ENCODE measurements around the gene SRGAP2C.
"Not testable (repeated sequence)": the region's sequence is repeated elsewhere in the genome, so short reads cannot be mapped to it uniquely, and the experiment has no call there.

Gene SRGAP2C

DNA sequence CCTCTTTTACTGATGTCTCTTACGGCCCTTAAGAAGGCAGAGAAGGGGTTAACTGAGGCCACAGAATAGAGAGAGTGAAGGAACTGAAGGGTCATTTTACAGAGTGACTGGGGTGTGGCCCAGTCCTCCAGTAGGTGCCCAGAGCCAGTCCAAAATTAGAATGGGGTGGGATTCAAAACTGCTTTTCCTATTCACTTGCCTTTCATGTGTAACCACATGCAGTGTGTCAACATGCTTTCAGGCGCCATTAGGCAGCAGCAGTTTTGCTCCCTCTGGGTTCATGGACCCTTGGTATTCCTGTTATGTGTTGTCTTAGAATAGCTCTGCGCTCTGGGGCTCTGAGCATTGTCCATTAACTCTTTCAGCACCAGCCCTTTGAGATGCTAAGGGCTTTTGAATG lies 123.0 kb downstream of the SRGAP2C start:
- WGBS, 2 experiments: 20% methylated on average over 1 of the region's 3 CpGs; no CpG with 5 or more reads in 1 of the 2 experiments

DNA sequence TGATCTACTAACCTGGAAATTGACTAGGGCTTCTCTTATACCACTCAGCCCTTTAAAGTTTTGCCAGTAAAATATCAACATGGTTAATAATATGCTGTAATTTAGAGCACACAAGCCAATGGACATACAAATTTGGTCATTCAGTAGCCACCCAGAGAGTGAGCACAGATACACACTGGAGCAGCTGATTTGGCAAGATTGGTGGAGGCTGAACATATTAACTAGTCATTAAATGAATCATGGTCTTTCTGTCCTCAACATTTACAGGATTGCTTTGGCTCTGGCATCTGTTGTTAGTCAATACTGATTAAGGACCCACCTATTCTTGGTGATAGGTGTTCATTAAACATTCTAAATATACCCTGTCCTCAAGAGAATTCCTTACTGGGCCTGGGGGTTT lies 130.7 kb downstream of the SRGAP2C start:
- not testable (repeated sequence) for H3K36me3 ChIP-seq (ENCODE audit: control insufficient read depth, insufficient read depth, low read length); H3K27me3 ChIP-seq (ENCODE audit: control insufficient read depth, insufficient read depth, low read length, poor library complexity, severe bottlenecking); H3K4me1 ChIP-seq (ENCODE audit: control insufficient read depth, insufficient read depth, low read length); H3K9me3 ChIP-seq (ENCODE audit: control insufficient read depth, low read length); H3K27ac ChIP-seq (ENCODE audit: insufficient read depth, low read depth, low read length, poor library complexity, severe bottlenecking); H3K4me3 ChIP-seq (ENCODE audit: insufficient read depth, low read depth, low read length)

More for the DNA sequence above, 123.0 kb downstream of the SRGAP2C start:
- not testable (repeated sequence) for H3K4me1 ChIP-seq (ENCODE audit: control insufficient read depth, insufficient read depth, low read length); H3K27ac ChIP-seq (ENCODE audit: insufficient read depth, low read depth, low read length, poor library complexity, severe bottlenecking); H3K36me3 ChIP-seq (ENCODE audit: control insufficient read depth, insufficient read depth, low read length); H3K4me3 ChIP-seq (ENCODE audit: insufficient read depth, low read depth, low read length); H3K27me3 ChIP-seq (ENCODE audit: control insufficient read depth, insufficient read depth, low read length, poor library complexity, severe bottlenecking); H3K9me3 ChIP-seq (ENCODE audit: control insufficient read depth, low read length)

DNA sequence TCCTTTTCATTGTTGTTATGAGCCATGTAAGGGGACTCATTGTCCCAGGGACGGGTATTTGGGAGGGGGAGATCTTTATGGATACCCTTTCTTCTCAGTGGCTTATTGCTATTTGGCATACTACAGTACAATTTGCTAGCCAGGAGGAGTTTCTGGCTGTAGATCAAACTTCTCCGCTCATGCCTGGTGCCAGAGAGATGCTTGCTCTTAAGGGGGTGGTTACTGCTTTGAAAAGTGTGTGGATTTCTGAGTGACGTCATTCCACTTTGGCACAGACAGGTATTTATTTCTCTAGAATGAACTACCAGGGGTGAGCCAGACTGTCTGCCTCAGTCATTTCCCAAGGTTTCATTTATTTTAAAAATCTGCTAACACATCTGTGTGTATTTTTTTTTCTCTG lies 131.3 kb downstream of the SRGAP2C start:
- not testable (repeated sequence) for H3K27me3 ChIP-seq (ENCODE audit: control insufficient read depth, insufficient read depth, low read length, poor library complexity, severe bottlenecking); H3K36me3 ChIP-seq (ENCODE audit: control insufficient read depth, insufficient read depth, low read length); H3K4me3 ChIP-seq (ENCODE audit: insufficient read depth, low read depth, low read length); H3K27ac ChIP-seq (ENCODE audit: insufficient read depth, low read depth, low read length, poor library complexity, severe bottlenecking); H3K9me3 ChIP-seq (ENCODE audit: control insufficient read depth, low read length); H3K4me1 ChIP-seq (ENCODE audit: control insufficient read depth, insufficient read depth, low read length)
- no CpG with 5 or more reads among the region's 3 CpGs for WGBS, 2 experiments

DNA sequence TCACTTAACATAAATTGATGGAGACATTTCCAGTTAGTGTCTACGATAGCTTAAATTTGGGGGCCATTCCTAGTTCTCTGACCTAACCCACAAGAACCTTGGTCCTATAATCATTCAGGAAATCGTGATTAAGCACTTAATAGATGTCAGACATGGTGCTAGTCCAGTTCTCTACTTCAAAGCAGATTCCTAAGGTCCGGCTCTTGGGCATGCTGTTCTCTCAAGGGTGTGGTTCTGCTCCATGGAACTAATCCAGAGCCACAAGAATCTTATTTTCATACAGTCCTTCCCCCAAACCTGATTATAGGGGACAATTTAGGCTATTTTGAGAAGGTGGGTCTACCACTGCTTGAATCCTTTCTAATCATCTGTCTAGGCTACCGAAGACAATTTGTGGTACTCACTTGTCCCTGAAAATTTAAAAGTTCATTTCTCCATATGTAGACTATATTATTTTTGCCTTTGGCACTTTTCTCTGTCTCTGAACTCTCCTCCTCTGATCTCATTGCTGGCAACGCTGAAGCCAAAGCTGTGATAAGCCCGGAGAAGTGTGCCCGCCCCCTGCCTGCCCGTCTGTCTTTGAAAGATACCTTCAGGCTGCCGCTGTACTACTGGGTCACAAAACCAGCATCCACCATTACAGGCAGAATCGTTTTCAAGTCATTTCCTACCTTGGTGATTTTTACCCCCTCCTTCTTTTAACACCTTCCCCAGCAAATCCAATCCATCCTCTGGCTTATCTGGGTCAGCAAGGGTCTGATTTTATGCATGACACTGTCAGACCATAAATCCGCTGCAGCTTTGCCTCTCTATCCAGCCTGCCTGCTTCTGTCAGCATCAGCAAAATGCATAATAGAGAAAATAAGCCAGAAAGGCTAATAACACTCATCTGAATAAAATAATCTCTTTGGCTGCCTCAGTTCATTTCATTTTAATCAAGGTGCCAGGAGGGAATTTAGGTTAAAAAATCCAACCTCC lies 133.0 kb downstream of the SRGAP2C start:
- not testable (repeated sequence) for H3K27ac ChIP-seq (ENCODE audit: insufficient read depth, low read depth, low read length, poor library complexity, severe bottlenecking); H3K4me1 ChIP-seq (ENCODE audit: control insufficient read depth, insufficient read depth, low read length); H3K4me3 ChIP-seq (ENCODE audit: insufficient read depth, low read depth, low read length); H3K9me3 ChIP-seq (ENCODE audit: control insufficient read depth, low read length); H3K27me3 ChIP-seq (ENCODE audit: control insufficient read depth, insufficient read depth, low read length, poor library complexity, severe bottlenecking); H3K36me3 ChIP-seq (ENCODE audit: control insufficient read depth, insufficient read depth, low read length)
- no CpG with 5 or more reads among the region's 11 CpGs for WGBS, 2 experiments

DNA sequence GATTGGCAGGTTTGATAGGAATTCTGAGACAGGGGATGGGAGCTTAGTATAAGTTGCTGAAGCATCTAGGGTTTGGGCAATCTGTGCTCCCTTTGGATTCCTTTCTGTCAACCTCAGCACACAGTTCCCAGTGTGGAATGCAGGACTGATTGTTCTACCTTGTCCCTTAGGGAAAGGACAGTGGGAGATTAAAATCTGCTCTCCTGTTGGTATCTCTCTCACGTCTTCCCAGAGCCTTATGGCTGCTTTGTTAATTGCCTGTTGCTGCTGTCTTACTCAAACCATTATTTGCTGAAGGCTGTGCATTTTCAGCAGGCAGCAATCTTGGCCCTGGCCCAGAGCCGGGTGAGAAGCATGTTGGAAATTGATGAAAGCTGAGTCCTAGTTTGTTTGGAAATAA lies 133.9 kb downstream of the SRGAP2C start:
- not testable (repeated sequence) for H3K27ac ChIP-seq (ENCODE audit: insufficient read depth, low read depth, low read length, poor library complexity, severe bottlenecking); H3K4me1 ChIP-seq (ENCODE audit: control insufficient read depth, insufficient read depth, low read length); H3K27me3 ChIP-seq (ENCODE audit: control insufficient read depth, insufficient read depth, low read length, poor library complexity, severe bottlenecking); H3K4me3 ChIP-seq (ENCODE audit: insufficient read depth, low read depth, low read length); H3K36me3 ChIP-seq (ENCODE audit: control insufficient read depth, insufficient read depth, low read length); H3K9me3 ChIP-seq (ENCODE audit: control insufficient read depth, low read length)
- 10 to 20% methylated on average over 1 of the region's 2 CpGs for WGBS, 2 experiments

DNA sequence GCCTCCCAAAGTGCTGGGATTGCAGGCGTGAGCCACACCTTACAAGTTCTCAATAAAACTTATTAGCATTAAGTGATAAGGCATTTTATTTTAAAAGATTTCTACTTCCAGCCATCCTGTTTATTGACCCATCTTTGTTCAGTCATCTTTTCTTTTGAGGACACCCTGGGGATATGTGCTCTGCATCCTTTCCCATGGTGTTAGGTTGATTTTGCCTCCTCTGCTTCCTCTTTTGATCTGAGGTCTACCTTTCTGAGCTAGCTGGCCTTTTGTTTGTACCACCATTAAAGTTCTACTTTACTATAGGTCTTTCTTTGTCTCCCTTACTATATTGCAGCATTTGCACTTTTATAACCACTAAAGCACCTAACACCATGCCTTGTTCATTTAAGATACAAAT lies 136.9 kb downstream of the SRGAP2C start:
- H3K27me3 ChIP-seq (ENCODE audit: control insufficient read depth, insufficient read depth, low read length, poor library complexity, severe bottlenecking); H3K4me3 ChIP-seq (ENCODE audit: insufficient read depth, low read depth, low read length); H3K9me3 ChIP-seq (ENCODE audit: control insufficient read depth, low read length); H3K36me3 ChIP-seq (ENCODE audit: control insufficient read depth, insufficient read depth, low read length); H3K4me1 ChIP-seq (ENCODE audit: control insufficient read depth, insufficient read depth, low read length); H3K27ac ChIP-seq (ENCODE audit: insufficient read depth, low read depth, low read length, poor library complexity, severe bottlenecking): not testable (repeated sequence)
- WGBS, 2 experiments: no CpG with 5 or more reads among the region's 1 CpG

DNA sequence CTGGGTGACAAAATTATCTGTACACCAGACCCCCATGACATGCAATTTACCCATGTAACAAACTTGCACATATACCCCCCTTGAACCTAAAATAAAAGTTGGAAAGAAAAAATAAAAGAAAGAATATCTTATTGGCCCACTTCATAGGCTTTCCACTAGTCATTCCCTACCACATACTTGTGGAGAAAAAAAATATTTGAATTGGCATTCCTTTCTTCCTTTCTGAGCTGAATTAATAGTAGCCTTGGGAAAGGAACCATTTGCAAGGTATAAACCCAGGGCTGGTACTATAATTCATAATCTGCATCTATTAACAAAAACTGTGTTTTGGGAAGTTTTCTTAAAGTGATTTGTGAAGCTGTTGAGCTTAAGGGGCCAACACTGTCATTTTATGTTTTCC lies 140.0 kb downstream of the SRGAP2C start:
- not testable (repeated sequence) for H3K27ac ChIP-seq (ENCODE audit: insufficient read depth, low read depth, low read length, poor library complexity, severe bottlenecking); H3K4me3 ChIP-seq (ENCODE audit: insufficient read depth, low read depth, low read length); H3K9me3 ChIP-seq (ENCODE audit: control insufficient read depth, low read length); H3K4me1 ChIP-seq (ENCODE audit: control insufficient read depth, insufficient read depth, low read length); H3K27me3 ChIP-seq (ENCODE audit: control insufficient read depth, insufficient read depth, low read length, poor library complexity, severe bottlenecking); H3K36me3 ChIP-seq (ENCODE audit: control insufficient read depth, insufficient read depth, low read length)

DNA sequence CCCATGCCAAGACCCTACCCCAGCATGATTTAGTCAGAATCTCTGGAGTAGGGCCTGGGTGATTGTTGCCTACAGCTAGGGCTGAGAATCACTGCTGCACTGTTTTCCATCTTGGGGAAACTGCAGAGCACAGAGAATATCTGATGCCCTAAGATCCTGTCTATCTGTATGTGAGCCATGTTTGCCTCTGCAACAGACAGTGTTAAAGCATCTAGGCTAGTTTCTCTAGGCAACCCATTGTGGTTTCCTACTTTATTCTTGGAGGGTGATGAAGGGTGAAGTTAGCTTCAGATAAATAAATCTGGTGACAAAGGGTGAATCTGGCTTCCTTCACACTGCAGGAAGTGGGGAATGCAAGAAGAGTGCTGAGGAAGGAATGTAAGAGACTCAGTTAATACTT lies 147.4 kb downstream of the SRGAP2C start:
- not testable (repeated sequence) for H3K9me3 ChIP-seq (ENCODE audit: control insufficient read depth, low read length); H3K27me3 ChIP-seq (ENCODE audit: control insufficient read depth, insufficient read depth, low read length, poor library complexity, severe bottlenecking); H3K36me3 ChIP-seq (ENCODE audit: control insufficient read depth, insufficient read depth, low read length); H3K27ac ChIP-seq (ENCODE audit: insufficient read depth, low read depth, low read length, poor library complexity, severe bottlenecking); H3K4me3 ChIP-seq (ENCODE audit: insufficient read depth, low read depth, low read length); H3K4me1 ChIP-seq (ENCODE audit: control insufficient read depth, insufficient read depth, low read length)

DNA sequence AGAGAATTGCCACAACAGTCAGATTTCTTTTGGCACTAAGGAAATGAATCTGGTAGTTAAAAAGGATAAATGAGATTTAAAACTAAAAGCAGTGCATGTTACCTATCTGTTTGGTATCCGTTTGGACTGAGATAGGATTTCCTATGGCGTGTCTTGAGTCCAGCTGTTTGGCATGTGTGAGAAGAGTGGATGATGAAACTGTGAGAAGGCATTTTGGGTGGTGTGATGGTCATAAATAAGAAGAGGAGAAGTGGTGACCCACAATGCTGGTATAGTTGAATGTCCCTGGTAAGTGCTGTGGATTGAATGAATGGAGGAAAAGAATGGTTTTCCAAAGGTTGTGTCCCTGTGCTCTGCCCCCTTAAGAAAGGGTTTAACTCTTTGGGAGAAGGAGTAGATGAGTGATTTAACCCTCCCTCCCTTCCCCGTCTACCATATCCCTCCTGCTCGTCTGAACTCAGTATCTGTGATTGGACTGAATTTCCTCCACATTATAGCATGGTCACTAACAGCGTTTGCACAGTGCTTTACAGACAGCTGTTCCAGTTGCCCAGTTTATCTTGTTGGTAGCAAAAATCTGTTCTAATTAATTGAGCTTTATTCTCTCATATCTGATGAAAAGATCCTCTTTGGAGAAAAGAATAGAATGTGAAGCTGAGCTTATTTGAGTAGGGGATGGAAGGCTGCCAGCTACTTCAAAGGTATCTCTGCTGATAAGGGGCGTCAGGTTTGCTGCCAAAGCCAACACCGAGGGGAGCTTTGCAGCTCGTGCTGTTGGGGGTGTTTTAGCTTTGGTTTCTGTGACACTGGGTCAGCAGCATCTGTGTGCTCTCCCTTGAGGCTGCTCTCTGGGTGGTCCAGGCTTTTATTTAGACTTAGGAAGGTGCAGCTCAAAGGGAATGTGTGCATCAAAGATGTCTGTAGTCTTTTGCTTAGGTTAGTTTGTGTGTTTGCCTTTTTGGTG lies 148.1 kb downstream of the SRGAP2C start:
- no CpG with 5 or more reads among the region's 8 CpGs for WGBS, 2 experiments
- not testable (repeated sequence) for H3K36me3 ChIP-seq (ENCODE audit: control insufficient read depth, insufficient read depth, low read length); H3K9me3 ChIP-seq (ENCODE audit: control insufficient read depth, low read length); H3K27ac ChIP-seq (ENCODE audit: insufficient read depth, low read depth, low read length, poor library complexity, severe bottlenecking); H3K4me3 ChIP-seq (ENCODE audit: insufficient read depth, low read depth, low read length); H3K27me3 ChIP-seq (ENCODE audit: control insufficient read depth, insufficient read depth, low read length, poor library complexity, severe bottlenecking); H3K4me1 ChIP-seq (ENCODE audit: control insufficient read depth, insufficient read depth, low read length)

DNA sequence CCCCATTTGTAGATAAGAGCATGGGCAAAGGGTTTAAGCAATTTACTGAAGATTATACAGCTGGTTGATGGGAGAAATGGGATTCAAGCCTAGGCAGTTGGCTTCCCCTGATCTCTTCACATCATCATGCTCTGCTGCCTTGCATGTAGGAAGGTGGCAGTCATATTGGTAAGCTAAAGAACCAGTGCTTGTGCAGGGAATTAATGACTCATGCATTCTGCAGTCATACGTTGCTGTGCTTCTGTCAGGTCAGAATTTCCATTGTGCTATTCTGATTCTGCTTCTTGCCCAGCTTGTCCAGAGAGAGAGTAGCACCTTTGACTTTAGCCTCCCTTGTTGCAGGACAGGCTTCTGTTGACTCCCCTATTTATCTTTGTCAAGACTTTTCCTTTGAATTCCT lies 153.2 kb downstream of the SRGAP2C start:
- WGBS, 2 experiments: no CpG with 5 or more reads among the region's 1 CpG
- not testable (repeated sequence) for H3K27me3 ChIP-seq (ENCODE audit: control insufficient read depth, insufficient read depth, low read length, poor library complexity, severe bottlenecking)

More for the DNA sequence above, 153.2 kb downstream of the SRGAP2C start:
- not testable (repeated sequence) for H3K27ac ChIP-seq (ENCODE audit: insufficient read depth, low read depth, low read length, poor library complexity, severe bottlenecking); H3K4me3 ChIP-seq (ENCODE audit: insufficient read depth, low read depth, low read length); H3K36me3 ChIP-seq (ENCODE audit: control insufficient read depth, insufficient read depth, low read length); H3K9me3 ChIP-seq (ENCODE audit: control insufficient read depth, low read length); H3K4me1 ChIP-seq (ENCODE audit: control insufficient read depth, insufficient read depth, low read length)

Measured in ectodermal cell (in vitro differentiated cells).